ENCODE measurements around the gene VPS52.

The VPS52 gene

DNA sequence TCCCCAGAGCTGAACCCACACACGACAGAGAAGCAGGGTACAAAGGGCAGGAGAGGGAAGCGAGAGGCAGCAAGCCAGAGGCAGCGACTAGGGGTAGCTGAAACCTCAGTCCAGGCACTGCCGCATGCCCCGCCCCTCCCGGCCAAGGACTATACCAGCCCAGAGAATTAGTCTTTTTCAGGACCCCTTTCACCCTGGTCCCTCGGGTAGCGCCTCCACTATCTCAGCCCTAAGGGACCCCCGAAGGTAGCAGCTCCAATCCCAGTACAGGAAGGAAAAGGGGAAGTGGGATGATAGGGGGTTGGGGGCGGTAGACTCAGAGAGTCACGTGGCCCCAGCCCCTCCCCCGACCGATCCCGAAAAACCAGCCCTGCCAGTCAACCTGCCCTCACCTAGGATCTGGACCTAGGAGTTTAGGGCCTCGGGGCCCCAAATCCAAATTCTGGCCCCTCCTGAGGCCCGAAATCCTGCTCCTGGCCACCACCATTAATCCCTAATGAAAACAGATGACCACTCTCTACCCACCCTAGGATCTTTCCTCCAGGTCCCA, 25.8 kb upstream of the VPS52 start (continued):
- TF ChIP-seq ZBTB48 (tag by site-specific recombination; IDR thresholded peaks at IDR 0.05): peak; percentile 54; the same call in 1 of the 2 replicates
- TF ChIP-seq ZNF112 (tag by site-specific recombination; IDR thresholded peaks at IDR 0.05): no peak
- TF ChIP-seq MEIS1 (CRISPR knock-in tag; IDR thresholded peaks at IDR 0.05; ENCODE audit: borderline replicate concordance): no peak
- TF ChIP-seq GLIS2 (tag by site-specific recombination; IDR thresholded peaks at IDR 0.05): peak; percentile 10; the same call in 1 of the 2 replicates
- no peak for TF ChIP-seq ZNF555 (tag by site-specific recombination; conservative IDR thresholded peaks at IDR 0.05)
- no peak for TF ChIP-seq ZSCAN4 (tag by site-specific recombination; IDR thresholded peaks at IDR 0.05)
- no peak for TF ChIP-seq GFI1B (tag by site-specific recombination; IDR thresholded peaks at IDR 0.05)
- TF ChIP-seq HOXD13 (CRISPR knock-in tag; IDR thresholded peaks at IDR 0.05; ENCODE audit: borderline replicate concordance): no peak
- TF ChIP-seq, protein P1, sequence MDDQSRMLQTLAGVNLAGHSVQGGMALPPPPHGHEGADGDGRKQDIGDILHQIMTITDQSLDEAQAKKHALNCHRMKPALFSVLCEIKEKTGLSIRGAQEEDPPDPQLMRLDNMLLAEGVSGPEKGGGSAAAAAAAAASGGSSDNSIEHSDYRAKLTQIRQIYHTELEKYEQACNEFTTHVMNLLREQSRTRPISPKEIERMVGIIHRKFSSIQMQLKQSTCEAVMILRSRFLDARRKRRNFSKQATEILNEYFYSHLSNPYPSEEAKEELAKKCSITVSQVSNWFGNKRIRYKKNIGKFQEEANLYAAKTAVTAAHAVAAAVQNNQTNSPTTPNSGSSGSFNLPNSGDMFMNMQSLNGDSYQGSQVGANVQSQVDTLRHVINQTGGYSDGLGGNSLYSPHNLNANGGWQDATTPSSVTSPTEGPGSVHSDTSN (CRISPR knock-in tag; IDR thresholded peaks at IDR 0.05): no peak
- no peak for TF ChIP-seq ZNF2 (tag by site-specific recombination; IDR thresholded peaks at IDR 0.05)
- no peak for TF ChIP-seq ZNF777 (tag by site-specific recombination; IDR thresholded peaks at IDR 0.05; ENCODE audit: borderline replicate concordance)
- TF ChIP-seq ZNF518A (tag by site-specific recombination; conservative IDR thresholded peaks at IDR 0.05; ENCODE audit: low read depth): no peak
- no peak for TF ChIP-seq ZNF639 (tag by site-specific recombination; IDR thresholded peaks at IDR 0.05)
- no peak for TF ChIP-seq REPIN1 (tag by site-specific recombination; IDR thresholded peaks at IDR 0.05; ENCODE audit: low read depth)
- no peak for TF ChIP-seq ZNF138 (tag by site-specific recombination; IDR thresholded peaks at IDR 0.05; ENCODE audit: borderline replicate concordance)
- TF ChIP-seq ZNF473 (tag by site-specific recombination; IDR thresholded peaks at IDR 0.05): no peak
- no peak for TF ChIP-seq GLIS1 (tag by site-specific recombination; IDR thresholded peaks at IDR 0.05)
- TF ChIP-seq ZNF221 (tag by site-specific recombination; IDR thresholded peaks at IDR 0.05; ENCODE audit: borderline replicate concordance): no peak
- TF ChIP-seq, protein P2, sequence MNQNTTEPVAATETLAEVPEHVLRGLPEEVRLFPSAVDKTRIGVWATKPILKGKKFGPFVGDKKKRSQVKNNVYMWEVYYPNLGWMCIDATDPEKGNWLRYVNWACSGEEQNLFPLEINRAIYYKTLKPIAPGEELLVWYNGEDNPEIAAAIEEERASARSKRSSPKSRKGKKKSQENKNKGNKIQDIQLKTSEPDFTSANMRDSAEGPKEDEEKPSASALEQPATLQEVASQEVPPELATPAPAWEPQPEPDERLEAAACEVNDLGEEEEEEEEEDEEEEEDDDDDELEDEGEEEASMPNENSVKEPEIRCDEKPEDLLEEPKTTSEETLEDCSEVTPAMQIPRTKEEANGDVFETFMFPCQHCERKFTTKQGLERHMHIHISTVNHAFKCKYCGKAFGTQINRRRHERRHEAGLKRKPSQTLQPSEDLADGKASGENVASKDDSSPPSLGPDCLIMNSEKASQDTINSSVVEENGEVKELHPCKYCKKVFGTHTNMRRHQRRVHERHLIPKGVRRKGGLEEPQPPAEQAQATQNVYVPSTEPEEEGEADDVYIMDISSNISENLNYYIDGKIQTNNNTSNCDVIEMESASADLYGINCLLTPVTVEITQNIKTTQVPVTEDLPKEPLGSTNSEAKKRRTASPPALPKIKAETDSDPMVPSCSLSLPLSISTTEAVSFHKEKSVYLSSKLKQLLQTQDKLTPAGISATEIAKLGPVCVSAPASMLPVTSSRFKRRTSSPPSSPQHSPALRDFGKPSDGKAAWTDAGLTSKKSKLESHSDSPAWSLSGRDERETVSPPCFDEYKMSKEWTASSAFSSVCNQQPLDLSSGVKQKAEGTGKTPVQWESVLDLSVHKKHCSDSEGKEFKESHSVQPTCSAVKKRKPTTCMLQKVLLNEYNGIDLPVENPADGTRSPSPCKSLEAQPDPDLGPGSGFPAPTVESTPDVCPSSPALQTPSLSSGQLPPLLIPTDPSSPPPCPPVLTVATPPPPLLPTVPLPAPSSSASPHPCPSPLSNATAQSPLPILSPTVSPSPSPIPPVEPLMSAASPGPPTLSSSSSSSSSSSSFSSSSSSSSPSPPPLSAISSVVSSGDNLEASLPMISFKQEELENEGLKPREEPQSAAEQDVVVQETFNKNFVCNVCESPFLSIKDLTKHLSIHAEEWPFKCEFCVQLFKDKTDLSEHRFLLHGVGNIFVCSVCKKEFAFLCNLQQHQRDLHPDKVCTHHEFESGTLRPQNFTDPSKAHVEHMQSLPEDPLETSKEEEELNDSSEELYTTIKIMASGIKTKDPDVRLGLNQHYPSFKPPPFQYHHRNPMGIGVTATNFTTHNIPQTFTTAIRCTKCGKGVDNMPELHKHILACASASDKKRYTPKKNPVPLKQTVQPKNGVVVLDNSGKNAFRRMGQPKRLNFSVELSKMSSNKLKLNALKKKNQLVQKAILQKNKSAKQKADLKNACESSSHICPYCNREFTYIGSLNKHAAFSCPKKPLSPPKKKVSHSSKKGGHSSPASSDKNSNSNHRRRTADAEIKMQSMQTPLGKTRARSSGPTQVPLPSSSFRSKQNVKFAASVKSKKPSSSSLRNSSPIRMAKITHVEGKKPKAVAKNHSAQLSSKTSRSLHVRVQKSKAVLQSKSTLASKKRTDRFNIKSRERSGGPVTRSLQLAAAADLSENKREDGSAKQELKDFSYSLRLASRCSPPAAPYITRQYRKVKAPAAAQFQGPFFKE (tag by site-specific recombination; IDR thresholded peaks at IDR 0.05; ENCODE audit: borderline replicate concordance): no peak
- TF ChIP-seq KLF9 (tag by site-specific recombination; IDR thresholded peaks at IDR 0.05; ENCODE audit: low read depth): peak; percentile 34; the same call in 1 of the 2 replicates
- TF ChIP-seq ZNF140 (tag by site-specific recombination; IDR thresholded peaks at IDR 0.05): no peak
- TF ChIP-seq ZNF776 (tag by site-specific recombination; IDR thresholded peaks at IDR 0.05; ENCODE audit: borderline replicate concordance): no peak
- no peak for TF ChIP-seq ZNF280C (tag by site-specific recombination; IDR thresholded peaks at IDR 0.05)
